ENCODE data around the gene LRRD1. TPM values are rescaled to one million over a fixed set of nuclear protein-coding genes. Genes with fewer than 3 reads are reported as not detected.

Gene LRRD1
- total and polyA plus RNA-seq, 2 of the 4 experiments (the other 2 are of a cell fraction): under 0.01 to 0.02 TPM

DNA sequence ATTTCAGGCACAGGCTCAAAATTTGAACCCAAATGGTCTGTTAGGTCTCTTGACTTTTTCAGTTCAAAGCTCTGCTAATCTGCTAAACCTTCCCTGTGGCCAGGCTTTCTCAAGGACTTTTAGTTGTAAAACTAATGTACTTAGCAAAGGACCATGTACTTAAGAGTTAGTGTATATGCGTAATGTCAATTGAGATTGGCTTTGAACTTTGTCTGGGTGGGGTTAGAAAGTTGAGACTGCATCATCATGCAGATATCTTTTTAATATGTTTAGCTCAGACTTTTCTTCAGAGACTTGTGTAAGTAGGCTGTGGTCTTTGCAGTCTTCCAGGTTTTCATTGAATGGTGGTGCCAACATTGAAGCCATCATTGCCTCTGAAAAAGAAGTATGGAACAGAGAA lies 78.4 kb downstream of the LRRD1 start:
- Histone ChIP-seq H3K18ac (ENCODE audit: low read depth, low read length) (no peak overlapping the region), H3K4ac (ENCODE audit: low read depth, low read length) (no peak overlapping the region), H3K27ac (ENCODE audit: insufficient read depth, low read length) (no peak overlapping the region), H4K5ac (ENCODE audit: low read depth, low read length) (no peak overlapping the region), H2BK20ac (ENCODE audit: low read depth, low read length) (no peak overlapping the region), H4K20me1 (ENCODE audit: insufficient read depth, low read length) (no peaks in the 10 kb centered on the region), H3K36me3 (ENCODE audit: control insufficient read depth, insufficient read depth, low read length) (peaks cover 33% of the 10 kb centered on the region), H3K9me1 (ENCODE audit: insufficient read depth, low read length) (no peaks in the 10 kb centered on the region), H2AFZ (replicated peaks; ENCODE audit: low read length, poor library complexity) (no peak overlapping the region), H3K79me1 (ENCODE audit: low read depth in 1 of 2, low read length in 2 of 2) (no peaks in the 10 kb centered on the region), H3K27me3 (ENCODE audit: control insufficient read depth, insufficient read depth, low read length) (no peaks in the 10 kb centered on the region), H3K9me3 (ENCODE audit: control insufficient read depth, insufficient read depth, low read length) (no peaks in the 10 kb centered on the region), H3K56ac (ENCODE audit: extremely low read depth, insufficient read depth, low read length) (no peak overlapping the region), H2BK5ac (ENCODE audit: low read depth, low read length, poor library complexity, severe bottlenecking) (no peak overlapping the region), H2AK5ac (ENCODE audit: low read depth, low read length) (no peak overlapping the region), H3K23ac (ENCODE audit: low read depth, low read length) (no peak overlapping the region), H3K4me1 (ENCODE audit: control insufficient read depth, insufficient read depth, low read length) (peaks cover 2% of the 10 kb centered on the region), H3K14ac (replicated peaks; ENCODE audit: low read depth, low read length) (no peak overlapping the region), H2BK15ac (ENCODE audit: low read depth, low read length) (no peak overlapping the region), H4K8ac (ENCODE audit: low read depth in 2 of 2, low read length in 2 of 2) (no peak overlapping the region), H2BK120ac (ENCODE audit: low read depth, low read length) (no peak overlapping the region), H3K4me3 (ENCODE audit: insufficient read depth, low read depth, low read length) (no peak overlapping the region), H3K4me2 (ENCODE audit: low read depth, low read length) (no peak overlapping the region), H3K9ac (ENCODE audit: low read depth, low read length) (no peak overlapping the region), H4K91ac (ENCODE audit: insufficient read depth, low read depth, low read length) (no peak overlapping the region), H2AK9ac (replicated peaks; ENCODE audit: low read depth, low read length, poor library complexity) (no peak overlapping the region)
- intact Hi-C loops (cut with micrococcal nuclease) (no loop called here), in situ Hi-C loops (cut with MboI; ENCODE audit: low sequenced_read_pairs) (no loop called here), dilution Hi-C loops (cut with HindIII; ENCODE audit: low sequenced_read_pairs, unreplicated experiment) (no loop called here)
- no TSS peak for BruUV-seq (replicated peaks)
- ChIA-PET CTCF (interaction anchor here (0.7 kb wide), 1 partner anchor 362 kb away, joined by 3 read pairs; no protein-coding TSS in a partner anchor), POLR2A (ENCODE audit: unreplicated experiment) (interaction anchor here (0.6 kb wide), 1 partner anchor 31 kb away, joined by 3 read pairs; no protein-coding TSS in a partner anchor)
- no CpG with 5 or more reads among the region's 1 CpG for WGBS, 2 experiments (ENCODE audit: extremely low coverage in 2 of 2, insufficient read length in 1 of 2)
- DNase-seq (no peak), ATAC-seq (ENCODE audit: low read depth) (no peak)
- no peak for TF ChIP-seq POLR2A (IDR thresholded peaks at IDR 0.05; ENCODE audit: low read depth, low read length)
- TF ChIP-seq, protein P1, sequence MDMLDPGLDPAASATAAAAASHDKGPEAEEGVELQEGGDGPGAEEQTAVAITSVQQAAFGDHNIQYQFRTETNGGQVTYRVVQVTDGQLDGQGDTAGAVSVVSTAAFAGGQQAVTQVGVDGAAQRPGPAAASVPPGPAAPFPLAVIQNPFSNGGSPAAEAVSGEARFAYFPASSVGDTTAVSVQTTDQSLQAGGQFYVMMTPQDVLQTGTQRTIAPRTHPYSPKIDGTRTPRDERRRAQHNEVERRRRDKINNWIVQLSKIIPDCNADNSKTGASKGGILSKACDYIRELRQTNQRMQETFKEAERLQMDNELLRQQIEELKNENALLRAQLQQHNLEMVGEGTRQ (IDR thresholded peaks at IDR 0.05; ENCODE audit: low read depth, low read length): no peak
- no peak for TF ChIP-seq RAD21 (IDR thresholded peaks at IDR 0.05; ENCODE audit: low read length)
- no peak for TF ChIP-seq CEBPB (IDR thresholded peaks at IDR 0.05; ENCODE audit: low read depth, low read length)
- TF ChIP-seq, protein P2, sequence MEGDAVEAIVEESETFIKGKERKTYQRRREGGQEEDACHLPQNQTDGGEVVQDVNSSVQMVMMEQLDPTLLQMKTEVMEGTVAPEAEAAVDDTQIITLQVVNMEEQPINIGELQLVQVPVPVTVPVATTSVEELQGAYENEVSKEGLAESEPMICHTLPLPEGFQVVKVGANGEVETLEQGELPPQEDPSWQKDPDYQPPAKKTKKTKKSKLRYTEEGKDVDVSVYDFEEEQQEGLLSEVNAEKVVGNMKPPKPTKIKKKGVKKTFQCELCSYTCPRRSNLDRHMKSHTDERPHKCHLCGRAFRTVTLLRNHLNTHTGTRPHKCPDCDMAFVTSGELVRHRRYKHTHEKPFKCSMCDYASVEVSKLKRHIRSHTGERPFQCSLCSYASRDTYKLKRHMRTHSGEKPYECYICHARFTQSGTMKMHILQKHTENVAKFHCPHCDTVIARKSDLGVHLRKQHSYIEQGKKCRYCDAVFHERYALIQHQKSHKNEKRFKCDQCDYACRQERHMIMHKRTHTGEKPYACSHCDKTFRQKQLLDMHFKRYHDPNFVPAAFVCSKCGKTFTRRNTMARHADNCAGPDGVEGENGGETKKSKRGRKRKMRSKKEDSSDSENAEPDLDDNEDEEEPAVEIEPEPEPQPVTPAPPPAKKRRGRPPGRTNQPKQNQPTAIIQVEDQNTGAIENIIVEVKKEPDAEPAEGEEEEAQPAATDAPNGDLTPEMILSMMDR (conservative IDR thresholded peaks at IDR 0.05; ENCODE audit: low read depth, low read length): no peak
- TF ChIP-seq FOS (IDR thresholded peaks at IDR 0.05; ENCODE audit: low read depth, low read length): no peak
- no peak for TF ChIP-seq RCOR1 (IDR thresholded peaks at IDR 0.05; ENCODE audit: insufficient replicate concordance, low read length)
- no peak for TF ChIP-seq SMC3 (IDR thresholded peaks at IDR 0.05; ENCODE audit: low read depth, low read length)
- TF ChIP-seq, protein P3, sequence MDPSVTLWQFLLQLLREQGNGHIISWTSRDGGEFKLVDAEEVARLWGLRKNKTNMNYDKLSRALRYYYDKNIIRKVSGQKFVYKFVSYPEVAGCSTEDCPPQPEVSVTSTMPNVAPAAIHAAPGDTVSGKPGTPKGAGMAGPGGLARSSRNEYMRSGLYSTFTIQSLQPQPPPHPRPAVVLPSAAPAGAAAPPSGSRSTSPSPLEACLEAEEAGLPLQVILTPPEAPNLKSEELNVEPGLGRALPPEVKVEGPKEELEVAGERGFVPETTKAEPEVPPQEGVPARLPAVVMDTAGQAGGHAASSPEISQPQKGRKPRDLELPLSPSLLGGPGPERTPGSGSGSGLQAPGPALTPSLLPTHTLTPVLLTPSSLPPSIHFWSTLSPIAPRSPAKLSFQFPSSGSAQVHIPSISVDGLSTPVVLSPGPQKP (IDR thresholded peaks at IDR 0.05; ENCODE audit: borderline replicate concordance, low read depth, low read length): no peak
- TF ChIP-seq RFX5 (IDR thresholded peaks at IDR 0.05; ENCODE audit: low read depth, low read length): no peak
- no peak for TF ChIP-seq MAFK (IDR thresholded peaks at IDR 0.05; ENCODE audit: low read depth, low read length)
- TF ChIP-seq CHD1 (IDR thresholded peaks at IDR 0.05; ENCODE audit: low read depth, low read length): no peak
- no peak for TF ChIP-seq BHLHE40 (IDR thresholded peaks at IDR 0.05; ENCODE audit: low read depth, low read length)
- no peak for TF ChIP-seq MAZ (IDR thresholded peaks at IDR 0.05; ENCODE audit: borderline replicate concordance, low read depth, low read length)
- TF ChIP-seq MXI1 (IDR thresholded peaks at IDR 0.05; ENCODE audit: borderline replicate concordance, low read depth, low read length): no peak
- TF ChIP-seq NFE2L2 (IDR thresholded peaks at IDR 0.05; ENCODE audit: low read depth, low read length): no peak
